DND-41 (cell line): ENCODE results near the gene SLC4A1AP.

ENCODE experiments used
- ATAC-seq: fragments of 200-7000 bp; cut with Tn5 transposase; 3 replicates; pipeline ENCODE4 v1.9.1; 2021; ENCODE audit warnings: low read depth; ENCODE audit not compliant: insufficient read depth
- DNase-seq: peaks from one replicate; pipeline ENCODE4 v3.0.0-alpha.2; 2020
- H2AFZ ChIP-seq: 2 replicates; pipeline ENCODE4 v1.6.0; 2012; ENCODE audit warnings: low read depth, low read length
- H3K27ac ChIP-seq: 2 replicates; pipeline ENCODE4 v1.5.1; 2012; ENCODE audit warnings: low read length, inconsistent platforms
- H3K27me3 ChIP-seq: fragments of 200-600 bp; sonication (generic); 2 replicates; pipeline ENCODE4 v1.6.0; 2012; ENCODE audit warnings: low read length, mild to moderate bottlenecking, inconsistent platforms; ENCODE audit not compliant: insufficient read depth, poor library complexity
- H3K36me3 ChIP-seq: 2 replicates; pipeline ENCODE4 v1.5.1; 2012; ENCODE audit warnings: low read length, inconsistent platforms; ENCODE audit not compliant: insufficient read depth
- H3K4me1 ChIP-seq: 2 replicates; pipeline ENCODE4 v1.5.1; 2012; ENCODE audit warnings: mild to moderate bottlenecking, low read length; ENCODE audit not compliant: insufficient read depth
- H3K4me2 ChIP-seq: 2 replicates; pipeline ENCODE4 v1.6.0; 2012; ENCODE audit warnings: mild to moderate bottlenecking, moderate library complexity, low read length, inconsistent platforms; ENCODE audit not compliant: insufficient read depth
- H3K4me3 ChIP-seq, 2 experiments: fragments of 200-600 bp in 1 of 2; shearing (Covaris generic) in 1 of 2; 2 replicates each; pipeline ENCODE4 v1.5.1; 2012 to 2016; ENCODE audit warnings: inconsistent platforms in 2 of 2, low read length in 2 of 2, mild to moderate bottlenecking in 2 of 2, low read depth in 1 of 2, moderate library complexity in 1 of 2
- H3K79me2 ChIP-seq: 2 replicates; pipeline ENCODE4 v1.6.0; 2012; ENCODE audit warnings: low read length, inconsistent platforms; ENCODE audit not compliant: insufficient read depth
- H3K9ac ChIP-seq: 2 replicates; pipeline ENCODE4 v1.6.0; 2012; ENCODE audit warnings: low read depth, mild to moderate bottlenecking, inconsistent platforms, low read length, moderate library complexity
- H3K9me3 ChIP-seq: 2 replicates; pipeline ENCODE4 v1.5.1; 2012; ENCODE audit warnings: low read length, moderate library complexity, mild to moderate bottlenecking, inconsistent platforms; ENCODE audit not compliant: insufficient read depth, severe bottlenecking
- H4K20me1 ChIP-seq: 2 replicates; pipeline ENCODE4 v1.6.0; 2012; ENCODE audit warnings: low read length; ENCODE audit not compliant: insufficient read depth
- CTCF ChIP-seq: IDR thresholded peaks from 2 replicates; pipeline ENCODE4 v1.5.1; 2012; ENCODE audit warnings: borderline replicate concordance, low read length, moderate library complexity, mild to moderate bottlenecking; ENCODE audit not compliant: poor library complexity, severe bottlenecking; ENCODE audit errors: extremely low read depth
- EZH2 ChIP-seq: IDR thresholded peaks from 3 replicates; pipeline ENCODE4 v1.6.1; 2012; ENCODE audit warnings: borderline replicate concordance, low read depth, mild to moderate bottlenecking, moderate library complexity, low read length, inconsistent platforms; ENCODE audit not compliant: severe bottlenecking

Gene SLC4A1AP

DNA sequence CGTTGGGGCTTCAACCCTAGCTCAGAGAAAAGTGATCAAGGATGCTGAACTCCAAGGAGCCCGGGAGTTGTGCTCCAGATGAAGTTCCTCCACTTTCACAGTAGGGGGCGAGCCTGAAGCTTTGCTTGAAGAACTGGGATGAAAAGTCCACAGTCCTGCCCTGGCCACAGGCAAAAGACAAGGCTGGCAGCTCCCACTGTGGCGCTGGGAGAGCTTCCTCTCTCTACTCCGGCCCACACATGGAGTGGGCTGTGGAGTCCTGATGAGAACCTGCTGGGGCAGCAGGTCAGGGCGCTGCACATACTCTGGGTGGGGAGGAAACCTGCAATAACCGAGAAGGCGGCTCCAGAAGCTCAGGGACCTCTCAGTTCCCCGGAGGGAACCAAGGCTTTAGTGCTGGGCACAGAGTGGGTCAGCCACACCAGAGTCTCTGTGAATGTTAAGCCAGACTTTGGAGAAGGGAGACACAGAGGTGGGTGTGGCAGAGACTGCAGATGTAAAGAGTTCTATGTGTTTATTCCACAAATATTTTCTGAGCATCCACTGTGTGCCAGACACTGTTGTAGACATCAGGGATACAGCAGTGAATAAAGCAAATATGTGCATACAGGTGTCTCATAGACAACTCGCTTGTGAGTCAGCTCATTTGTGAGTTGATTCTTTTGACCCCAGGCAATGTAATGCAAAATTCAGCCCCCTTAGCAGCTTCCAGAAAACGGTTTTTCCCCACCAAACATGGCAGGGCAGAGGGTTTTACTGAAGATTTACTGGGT lies 59.9 kb downstream of the SLC4A1AP start:
- Histone ChIP-seq H4K20me1 (no peaks in the 10 kb centered on the region), H3K36me3 (no peaks in the 10 kb centered on the region), H3K4me3 (no peak overlapping the region), H3K4me1 (no peaks in the 10 kb centered on the region), H2AFZ (no peak overlapping the region; the same call in 1 of the 2 replicates), H3K9me3 (no peaks in the 10 kb centered on the region), H3K79me2 (no peaks in the 10 kb centered on the region), H3K27ac (no peak overlapping the region), H3K9ac (no peak overlapping the region), H3K4me2 (no peak overlapping the region), H3K27me3 (no peaks in the 10 kb centered on the region)
- ATAC-seq = peak; percentile 81
- TF ChIP-seq CTCF (peak; percentile 78), EZH2 (no peak)
- peak; percentile 44 for DNase-seq

- Histone ChIP-seq H3K4me3 (no peak overlapping the region), H3K9me3 (no peaks in the 10 kb centered on the region), H3K4me2 (no peak overlapping the region), H3K27me3 (no peaks in the 10 kb centered on the region), H3K4me1 (no peaks in the 10 kb centered on the region), H3K79me2 (no peaks in the 10 kb centered on the region), H4K20me1 (no peaks in the 10 kb centered on the region), H3K36me3 (no peaks in the 10 kb centered on the region), H2AFZ (no peak overlapping the region; the same call in 1 of the 2 replicates), H3K27ac (no peak overlapping the region), H3K9ac (no peak overlapping the region)
- ATAC-seq = no peak
- no peak for DNase-seq
- TF ChIP-seq CTCF (no peak), EZH2 (no peak)
Observed at GRCh38 chr2:27724191-27724590, 60.5 kb downstream of the SLC4A1AP start.

DNA sequence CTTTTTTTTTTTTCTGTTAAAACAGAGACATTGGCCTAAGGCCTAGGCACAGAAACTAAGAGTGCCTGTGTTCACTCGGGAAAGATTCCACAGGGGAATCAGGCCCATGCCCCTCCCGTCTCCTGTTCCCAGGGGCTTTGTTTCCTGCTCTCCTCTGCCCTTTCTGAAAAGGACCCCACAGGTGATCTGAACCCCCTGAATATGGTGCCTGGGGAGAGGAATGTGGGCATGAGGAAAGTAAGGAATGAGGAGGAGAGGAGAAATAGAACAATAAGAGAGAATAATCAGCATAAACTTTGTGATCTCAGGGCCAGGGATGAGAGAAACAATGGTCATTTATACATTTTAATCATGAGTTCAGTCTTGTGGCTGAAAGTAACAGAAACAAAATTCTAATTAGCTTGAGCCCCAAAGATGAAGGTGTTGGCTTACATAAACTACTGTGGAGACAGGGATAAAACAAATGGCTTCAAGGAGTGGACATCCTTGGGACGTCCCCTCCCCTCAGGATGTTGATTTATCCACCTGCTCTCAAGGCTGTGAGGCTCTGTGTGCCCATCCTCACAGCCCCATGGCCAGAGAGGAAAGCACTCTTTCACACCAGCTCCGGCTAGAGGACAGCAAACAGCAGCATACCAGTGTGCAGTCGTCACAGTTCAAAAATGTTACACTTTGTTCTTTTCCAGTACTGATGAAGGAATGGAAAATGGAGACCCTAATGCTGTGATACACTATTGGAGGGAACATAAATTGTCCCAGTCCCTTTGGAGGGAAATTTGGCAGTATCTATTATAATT lies 61.4 kb downstream of the SLC4A1AP start:
- Histone ChIP-seq H3K36me3 (no peaks in the 10 kb centered on the region), H3K9me3 (no peaks in the 10 kb centered on the region), H3K27me3 (no peaks in the 10 kb centered on the region), H2AFZ (no peak overlapping the region), H3K9ac (no peak overlapping the region), H3K79me2 (no peaks in the 10 kb centered on the region), H4K20me1 (no peaks in the 10 kb centered on the region), H3K4me2 (no peak overlapping the region), H3K4me1 (no peaks in the 10 kb centered on the region), H3K27ac (no peak overlapping the region), H3K4me3 (no peak overlapping the region)
- no peak for ATAC-seq
- no peak for DNase-seq
- TF ChIP-seq CTCF (no peak), EZH2 (no peak)
